Measurements from ENCODE around the gene MYO1E.
A peak's percentile ranks its signal among the peaks of the same experiment; 100 is the strongest.
"Not testable (repeated sequence)": the region's sequence is repeated elsewhere in the genome, so short reads cannot be mapped to it uniquely, and the experiment has no call there.

Gene MYO1E

DNA sequence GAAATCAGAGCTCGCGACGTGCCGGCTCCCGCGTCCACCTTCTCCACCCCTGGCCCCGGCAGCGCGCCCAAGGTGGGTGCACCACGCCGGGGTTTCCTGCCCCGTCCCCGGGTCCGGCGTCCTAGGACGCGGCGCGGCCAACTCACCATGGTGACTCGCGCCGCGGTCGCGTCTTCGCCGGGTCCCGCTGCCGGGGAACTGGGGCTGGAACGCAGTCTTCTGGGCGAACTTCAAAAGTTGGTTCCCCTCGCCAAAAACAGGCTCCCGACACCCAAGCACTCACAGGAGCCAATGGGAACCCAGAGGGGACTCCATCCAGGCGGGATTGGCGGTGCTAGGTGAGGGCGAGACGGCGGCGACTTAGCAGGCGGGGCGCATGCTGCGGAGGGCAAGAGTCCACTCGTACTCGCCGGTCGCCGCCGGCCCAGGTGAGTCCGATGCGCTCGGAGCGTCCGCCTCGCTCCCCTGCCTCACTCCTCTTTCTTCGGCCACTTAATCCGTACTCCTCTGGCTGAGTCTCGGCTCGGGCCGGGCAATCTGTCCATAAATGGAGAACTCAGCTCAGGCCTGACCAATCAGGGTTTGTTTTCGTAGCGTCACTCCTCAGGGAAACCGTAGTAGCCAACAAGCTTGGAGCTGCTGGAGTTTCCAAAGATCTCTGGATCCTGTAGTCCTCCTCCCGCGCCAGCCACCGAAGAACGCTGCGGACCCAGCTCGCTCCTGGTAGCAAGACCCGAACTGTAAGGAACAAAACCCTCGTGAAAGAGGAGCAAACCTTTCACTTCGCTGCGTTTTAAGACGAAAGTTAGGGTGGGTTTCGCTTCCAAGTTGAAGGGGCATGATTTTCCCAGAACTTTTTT, at the start of gene MYO1E:
Gene MYO1E, minus strand, starts transcription at position 520 of the 860 bp plus-strand sequence. Its CDS starts 371 bp downstream, at position 149.
- DNase-seq (ENCODE audit: low read depth, low spot score), result peak; percentile 82

DNA sequence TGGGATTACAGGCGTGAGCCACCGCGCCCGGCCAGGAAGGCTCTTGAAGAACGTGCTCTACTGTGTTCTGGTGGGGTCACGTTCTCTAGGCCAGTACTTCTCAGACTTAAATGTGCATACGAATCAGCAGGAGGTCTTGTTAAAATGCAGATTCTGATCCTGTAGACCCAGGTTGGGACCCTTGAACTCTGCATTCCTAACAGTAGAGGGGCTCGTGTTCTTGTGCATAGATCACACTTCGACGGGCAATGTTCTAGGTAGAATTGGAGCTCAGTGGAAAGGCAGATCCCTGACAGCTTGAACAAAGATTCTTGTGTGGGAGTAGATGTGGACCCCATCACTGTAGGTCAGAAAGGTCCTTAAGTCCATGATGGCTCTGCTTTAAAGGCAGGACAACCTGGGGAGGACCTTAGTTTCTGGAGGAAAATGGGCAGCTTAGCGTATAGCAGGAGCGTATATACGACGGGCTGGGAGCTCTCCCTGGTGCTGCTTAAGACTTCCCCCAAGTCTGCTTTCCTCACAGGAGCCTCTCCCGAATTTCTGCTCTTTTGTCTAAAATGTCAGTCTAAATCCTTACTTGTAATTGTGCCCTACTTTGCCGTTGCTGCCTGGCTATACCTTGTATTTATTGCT, 48.4 kb upstream of the MYO1E start:
- no peak for DNase-seq (ENCODE audit: low read depth, low spot score)

DNA sequence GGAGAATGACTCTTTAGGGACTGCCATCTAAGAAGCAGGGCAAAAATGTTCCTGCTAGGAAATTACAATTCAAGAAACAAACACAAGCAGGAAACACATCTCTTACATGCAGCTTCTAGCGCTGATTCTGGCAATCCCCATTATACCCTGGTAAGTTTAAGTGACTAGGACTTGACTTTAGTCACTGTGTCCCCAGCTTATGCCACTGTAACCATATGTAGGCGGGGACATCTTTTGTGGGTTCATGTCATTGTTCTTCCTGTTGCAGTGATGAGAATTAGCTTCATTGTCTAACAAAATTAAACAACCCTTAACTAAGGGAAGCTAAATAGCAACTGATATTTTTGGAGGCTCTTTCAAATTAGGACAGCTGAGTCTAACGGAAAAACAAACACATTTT, 47.4 kb upstream of the MYO1E start:
- no peak for DNase-seq (ENCODE audit: low read depth, low spot score)

DNA sequence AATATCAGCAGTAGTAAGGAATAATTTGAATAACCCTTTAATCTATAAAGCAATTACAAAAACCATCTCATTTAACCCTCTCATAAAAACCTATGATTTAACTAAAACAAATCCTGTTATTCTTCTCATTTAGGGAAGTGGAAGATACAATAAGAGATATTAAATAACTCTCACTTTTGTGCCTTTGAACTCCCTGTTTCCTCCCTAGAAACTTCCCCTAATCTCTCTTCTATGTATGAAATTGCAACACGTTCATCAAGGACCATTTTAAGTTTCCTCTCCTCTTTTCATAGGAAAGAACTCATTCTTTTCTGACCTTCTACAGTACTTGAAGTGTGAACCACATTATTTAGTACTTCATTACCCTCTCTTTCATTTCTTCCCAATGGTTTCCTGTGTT, 46.5 kb upstream of the MYO1E start:
- no peak for DNase-seq (ENCODE audit: low read depth, low spot score)

DNA sequence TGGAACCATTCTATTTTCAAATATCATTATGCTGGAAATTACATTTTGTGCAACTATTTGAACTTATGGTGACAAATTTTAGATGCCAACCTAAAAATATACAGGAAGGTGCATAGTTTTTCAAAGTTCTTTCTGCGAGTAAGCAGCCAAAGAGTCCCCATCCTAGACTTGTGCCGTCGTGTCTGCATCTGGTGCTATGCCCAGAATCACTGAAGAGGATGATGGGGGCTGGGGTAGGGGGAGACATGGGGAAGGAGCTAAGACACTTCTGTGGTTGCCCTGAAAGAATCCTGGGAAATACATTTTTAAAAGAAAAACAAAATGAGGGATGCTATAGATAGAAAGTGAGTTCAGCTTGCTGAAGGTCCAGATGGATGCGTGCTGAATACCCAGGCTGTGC, 44.1 kb upstream of the MYO1E start:
- DNase-seq (ENCODE audit: low read depth, low spot score), result no peak

DNA sequence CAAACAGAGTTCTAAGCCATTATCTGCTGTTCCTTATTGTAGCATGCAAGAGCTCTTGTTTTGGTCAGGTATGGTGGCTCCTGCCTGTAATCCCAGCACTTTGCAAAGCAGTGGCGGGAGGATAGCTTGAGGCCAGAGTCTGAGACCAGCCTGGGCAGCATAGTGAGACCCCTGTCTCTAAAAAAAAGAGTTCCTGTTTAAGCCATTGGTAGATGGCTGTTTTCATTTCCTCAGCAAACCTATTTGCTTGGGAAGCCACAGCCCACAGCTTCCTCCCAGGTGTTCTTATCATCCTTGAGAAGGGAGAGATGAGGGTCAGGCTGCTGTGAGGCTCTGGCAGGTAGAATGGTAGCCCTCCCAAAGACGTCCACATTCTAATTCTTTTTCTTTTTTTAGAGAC, 40.9 kb upstream of the MYO1E start:
- no peak for DNase-seq (ENCODE audit: low read depth, low spot score)

DNA sequence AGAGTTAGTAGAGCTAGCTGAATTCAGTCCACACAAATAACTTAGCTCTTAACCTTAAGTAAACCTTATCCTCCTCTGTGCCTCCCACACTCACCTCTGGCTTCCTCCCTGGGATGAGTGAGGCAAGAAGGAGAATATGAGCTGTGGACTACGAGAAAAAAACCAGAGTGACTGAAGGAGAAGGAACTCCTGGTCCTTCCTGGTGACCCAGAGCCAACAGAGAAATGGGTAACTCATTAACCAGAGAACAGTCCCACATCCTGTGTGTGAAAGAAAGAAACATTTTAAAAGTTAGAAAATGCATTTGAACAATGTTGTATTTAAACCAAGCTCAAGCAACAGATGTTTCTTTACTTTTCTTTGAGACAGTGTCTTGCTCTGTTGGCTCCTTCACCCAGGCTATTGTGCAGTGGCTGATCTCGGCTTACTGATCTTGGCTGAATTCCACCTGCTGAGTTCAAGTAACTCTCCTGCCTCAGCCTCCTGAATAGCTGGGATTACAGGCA, 37.8 kb upstream of the MYO1E start:
- DNase-seq (ENCODE audit: low read depth, low spot score), result no peak

DNA sequence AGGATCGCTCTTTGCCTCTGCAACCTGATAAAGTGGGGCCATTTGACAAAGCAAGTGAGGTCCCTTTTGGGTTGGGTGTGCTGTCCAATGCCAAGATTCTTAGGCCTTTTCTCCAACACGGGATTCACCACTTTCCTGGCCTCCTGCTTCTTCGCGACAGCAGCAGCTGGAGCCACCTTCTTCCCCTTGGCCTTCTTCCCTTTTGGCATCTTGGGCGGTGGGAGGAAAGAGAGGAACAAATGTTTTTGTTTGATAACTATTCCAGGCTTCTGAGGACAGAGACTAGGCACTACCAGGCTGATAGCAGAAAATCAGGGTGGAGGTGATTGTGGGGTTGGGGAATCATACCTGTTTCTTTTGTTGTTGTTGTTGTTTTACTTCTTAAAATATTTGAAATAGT, 35.3 kb upstream of the MYO1E start:
- no peak for DNase-seq (ENCODE audit: low read depth, low spot score)

DNA sequence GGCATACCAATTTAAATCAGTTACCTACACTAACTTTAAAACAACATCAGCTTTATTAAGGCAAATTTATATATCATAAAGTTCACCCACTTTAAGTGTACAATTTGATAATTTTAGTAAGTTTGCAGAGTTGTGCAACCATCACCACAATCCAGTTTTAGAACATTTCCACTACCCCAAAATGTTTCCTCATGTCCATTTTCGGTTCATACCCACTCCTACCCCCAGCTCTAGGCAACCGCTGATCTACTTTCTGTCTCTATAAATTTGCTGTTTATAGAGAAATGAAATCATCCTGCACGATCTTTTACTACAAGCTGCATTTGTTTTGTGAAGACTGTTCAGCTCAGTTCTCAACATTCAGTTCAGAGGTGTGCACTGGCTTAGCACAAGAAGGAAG, 33.8 kb upstream of the MYO1E start:
- DNase-seq (ENCODE audit: low read depth, low spot score), result no peak

DNA sequence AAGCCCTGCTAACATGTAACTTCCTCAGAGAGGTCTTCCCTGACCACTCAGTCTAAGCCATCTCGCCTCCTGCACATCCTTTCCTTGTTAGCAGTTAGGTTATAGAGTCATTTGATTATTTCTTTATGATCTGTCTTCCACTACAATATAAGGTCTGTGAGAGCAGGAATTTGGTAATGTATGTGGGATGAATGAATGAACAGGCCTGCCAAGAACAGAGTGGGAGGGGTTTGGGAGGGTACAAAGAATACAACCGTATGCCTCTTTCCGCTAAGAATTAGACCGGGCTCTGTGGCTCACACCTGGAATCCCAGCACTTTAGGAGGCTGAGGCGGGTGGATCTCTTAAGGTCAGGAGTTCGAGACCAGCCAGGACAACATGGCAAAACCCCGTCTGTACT, 32.4 kb upstream of the MYO1E start:
- DNase-seq (ENCODE audit: low read depth, low spot score), result no peak

DNA sequence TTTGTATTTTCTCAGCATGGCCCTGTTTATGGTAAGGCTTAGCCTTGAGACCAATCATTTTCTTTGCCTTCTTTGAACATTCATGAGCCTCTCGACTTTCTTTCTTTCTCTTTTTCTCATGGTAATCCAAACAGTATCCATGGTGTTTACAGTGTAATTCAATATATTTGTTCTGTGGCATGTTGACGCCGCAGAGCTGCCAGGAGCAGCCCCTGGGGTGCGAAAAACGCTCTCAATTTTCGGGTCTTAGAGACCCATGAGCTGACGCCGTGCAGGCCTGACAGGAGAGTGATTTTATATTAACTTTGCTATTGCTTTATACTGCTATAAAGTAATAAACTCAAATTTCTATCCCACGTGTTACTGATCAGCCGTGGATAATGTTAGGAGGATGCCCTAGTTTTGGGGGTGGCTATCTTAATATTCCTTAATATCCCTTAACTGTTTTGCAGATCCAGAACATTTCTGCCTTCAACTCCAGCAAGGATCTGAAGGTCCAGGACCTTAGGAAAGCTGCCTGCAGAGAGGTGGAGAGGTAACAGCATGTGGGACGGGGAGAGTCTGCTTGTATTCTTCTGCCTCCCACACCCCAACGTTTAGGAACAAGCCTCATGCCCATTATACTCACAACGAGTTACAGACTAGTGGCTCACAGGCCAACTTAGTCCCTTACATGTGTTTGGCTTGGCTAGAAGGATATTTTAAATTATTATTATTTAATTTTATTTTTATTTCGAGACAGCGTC, 29.3 kb upstream of the MYO1E start:
- no peak for DNase-seq (ENCODE audit: low read depth, low spot score)

DNA sequence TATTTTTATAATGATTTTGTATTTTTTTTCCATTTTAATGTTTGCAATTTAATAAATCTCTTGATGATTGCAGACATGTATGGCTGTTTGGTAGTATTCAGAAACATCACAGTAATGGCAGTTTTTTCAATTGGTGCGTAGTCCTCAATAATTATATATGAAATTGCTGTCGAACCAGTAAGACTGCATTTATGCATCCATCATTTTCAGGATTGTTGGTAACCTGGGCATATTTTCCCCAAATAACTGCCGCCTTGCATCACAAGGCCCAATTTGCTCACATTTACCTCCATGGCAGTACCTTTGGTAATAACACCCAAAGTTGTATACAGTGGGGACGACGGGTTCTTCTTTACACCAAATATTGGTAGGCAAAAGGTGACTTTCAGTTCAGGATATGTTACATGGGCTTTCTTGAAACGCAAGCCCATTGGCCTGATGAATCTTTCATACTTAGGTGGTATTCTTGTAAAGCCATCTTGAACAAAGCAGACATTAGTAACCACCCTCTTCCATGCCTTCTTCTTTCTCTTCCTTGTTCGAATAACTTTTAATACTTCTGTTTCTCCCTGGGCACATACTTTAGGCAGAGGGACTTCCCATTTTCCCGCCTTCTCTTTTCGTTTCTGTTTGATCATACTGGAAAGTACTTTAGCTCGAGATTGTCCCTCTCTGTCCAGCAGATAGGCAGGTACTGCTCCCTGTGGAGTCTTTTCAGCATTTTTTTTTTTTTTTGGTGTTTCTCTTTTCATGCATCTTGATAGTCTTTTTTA, 28.6 kb upstream of the MYO1E start:
- not testable (repeated sequence) for DNase-seq (ENCODE audit: low read depth, low spot score)

DNA sequence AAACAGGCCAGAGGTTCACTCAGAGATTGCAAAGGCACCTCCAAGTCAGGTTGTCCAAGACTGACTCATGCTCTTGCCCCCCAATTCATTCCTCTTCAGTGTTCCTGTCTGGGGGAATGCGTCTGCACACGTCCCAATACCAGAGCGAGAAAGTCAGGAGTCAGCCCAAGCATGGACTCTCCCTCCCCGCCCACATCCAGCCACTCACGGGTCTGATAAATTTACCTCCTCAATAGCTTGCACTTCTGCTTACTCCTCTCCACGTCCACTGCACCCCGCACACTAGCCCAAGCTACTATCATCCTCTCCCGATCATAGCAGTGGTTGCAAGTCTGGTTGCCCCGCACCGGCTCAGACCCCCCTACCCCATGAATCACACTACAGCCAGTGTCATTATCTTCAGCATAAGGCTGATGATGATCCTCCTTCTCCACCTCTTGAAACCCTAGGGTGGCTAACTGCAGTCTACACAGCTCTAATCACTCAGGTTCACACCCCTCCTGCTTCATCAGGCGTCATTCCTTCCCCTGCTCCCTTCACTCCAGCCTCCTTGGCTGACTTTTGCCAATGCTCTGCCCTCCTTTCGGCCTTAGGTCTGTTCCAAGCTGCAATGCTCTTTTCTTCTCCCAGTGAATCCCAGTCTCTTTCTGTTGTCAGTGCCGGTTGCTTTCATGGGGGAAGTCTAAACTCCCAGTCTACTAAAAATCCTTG, 27.6 kb upstream of the MYO1E start:
- no peak for DNase-seq (ENCODE audit: low read depth, low spot score)

DNA sequence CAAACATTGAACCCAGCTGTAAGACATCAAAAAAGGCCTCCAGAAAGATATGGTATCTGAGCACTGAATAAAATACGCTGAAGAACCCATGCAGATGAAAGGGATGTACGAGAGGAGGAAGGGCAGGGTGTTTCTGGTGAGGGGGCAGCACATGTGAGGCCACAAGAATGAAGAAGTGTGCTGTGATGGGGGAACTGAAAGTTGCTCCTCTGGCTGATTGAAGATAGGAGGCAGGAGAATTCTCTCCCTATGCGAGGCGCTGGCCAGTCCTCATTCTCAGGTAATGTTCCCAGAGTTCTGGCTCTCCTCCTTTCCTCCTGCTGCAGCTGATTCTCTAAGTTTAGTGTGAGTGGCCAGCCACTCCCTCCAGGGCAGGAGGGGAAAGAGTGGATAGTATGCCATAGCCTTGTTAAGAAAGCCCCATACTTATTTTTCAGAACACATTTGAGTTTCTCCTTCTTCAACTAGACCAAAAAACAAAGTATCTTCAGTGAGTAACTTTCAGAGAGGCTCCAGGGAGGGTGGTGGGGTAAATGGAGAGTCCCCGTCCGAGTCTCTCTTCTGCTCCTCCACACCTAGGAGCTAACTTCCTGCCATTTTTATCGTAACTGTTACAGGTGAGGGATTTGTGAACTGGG, 26.9 kb upstream of the MYO1E start:
- no peak for DNase-seq (ENCODE audit: low read depth, low spot score)

DNA sequence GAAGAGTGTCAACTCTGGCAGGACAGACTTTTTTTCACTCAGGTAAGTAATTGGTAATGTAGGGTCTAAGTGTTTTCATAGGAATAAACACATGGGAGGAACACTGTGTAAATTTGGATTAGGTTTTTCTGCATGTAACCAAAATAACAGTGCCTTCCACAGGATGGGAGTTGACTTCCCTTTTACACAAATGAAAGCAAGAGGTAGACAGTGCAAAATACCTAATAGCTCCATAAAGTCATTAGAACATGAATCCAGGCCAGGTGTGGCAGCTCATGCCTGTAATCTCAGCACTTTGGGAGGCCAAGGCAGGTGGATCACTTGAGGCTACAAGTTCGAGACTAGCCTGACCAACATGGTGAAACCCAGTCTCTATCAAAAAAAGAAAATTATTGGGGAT, 25.5 kb upstream of the MYO1E start:
- DNase-seq (ENCODE audit: low read depth, low spot score), result no peak

DNA sequence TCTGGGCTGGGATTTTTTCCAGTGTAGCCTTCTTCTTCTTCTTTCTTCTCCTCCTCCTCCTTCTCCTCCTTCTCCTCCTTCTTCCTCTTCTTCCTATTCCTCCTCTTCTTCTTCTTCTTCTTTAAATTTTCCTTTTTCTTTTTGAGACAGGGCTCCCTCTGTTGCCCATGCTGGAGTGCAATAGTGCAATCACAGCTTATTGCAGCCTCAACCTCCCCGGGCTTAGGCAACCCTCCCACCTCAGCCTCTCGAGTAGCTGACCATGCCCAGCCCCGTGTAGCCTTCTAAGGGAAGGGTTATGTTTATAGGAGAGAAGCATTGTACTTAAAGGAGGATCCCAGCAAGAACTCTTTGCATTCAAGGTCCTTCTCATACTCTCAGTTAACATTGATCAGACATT, 24.0 kb upstream of the MYO1E start:
- DNase-seq (ENCODE audit: low read depth, low spot score), result no peak

DNA sequence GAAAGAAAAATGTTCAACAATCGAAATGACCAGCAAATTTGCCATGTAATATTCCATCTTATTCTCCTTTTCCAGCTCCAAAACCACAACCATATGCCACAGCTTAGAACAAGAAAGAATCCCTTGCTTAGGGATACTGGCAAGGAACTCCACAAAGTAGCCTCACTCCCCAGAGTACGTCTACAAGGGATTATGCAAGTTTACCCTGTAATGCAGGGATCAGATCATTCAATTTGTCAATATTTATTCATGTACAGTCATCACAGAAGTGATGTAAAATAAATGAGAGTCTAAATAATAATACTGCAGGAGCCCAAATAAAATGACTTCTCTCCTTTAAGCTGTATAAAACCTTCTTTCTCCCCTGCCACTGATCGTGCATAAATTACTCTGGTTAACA, 23.5 kb upstream of the MYO1E start:
- no peak for DNase-seq (ENCODE audit: low read depth, low spot score)

DNA sequence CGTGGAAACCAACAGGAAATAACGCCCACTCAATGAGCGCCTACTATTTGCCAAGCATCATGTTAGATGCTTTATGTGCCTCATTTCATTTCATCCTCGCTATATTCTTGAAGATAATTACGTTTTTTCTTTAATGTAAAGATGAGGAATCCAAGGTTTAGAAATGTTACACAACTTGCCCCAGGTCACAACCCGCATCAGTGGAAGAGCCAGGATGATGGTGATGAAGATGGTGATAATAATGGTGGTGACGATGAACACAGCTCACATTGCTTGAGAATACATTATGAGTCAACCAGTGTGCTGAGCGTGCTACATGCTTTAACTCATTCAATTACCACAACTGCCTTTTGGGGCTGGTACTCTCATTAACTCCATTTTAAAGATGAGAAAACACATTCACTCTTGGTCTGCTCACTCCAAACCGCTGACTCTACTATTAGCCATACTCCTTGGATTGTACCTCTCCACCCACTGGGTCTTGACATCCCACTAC, 21.5 kb upstream of the MYO1E start:
- no peak for DNase-seq (ENCODE audit: low read depth, low spot score)

DNA sequence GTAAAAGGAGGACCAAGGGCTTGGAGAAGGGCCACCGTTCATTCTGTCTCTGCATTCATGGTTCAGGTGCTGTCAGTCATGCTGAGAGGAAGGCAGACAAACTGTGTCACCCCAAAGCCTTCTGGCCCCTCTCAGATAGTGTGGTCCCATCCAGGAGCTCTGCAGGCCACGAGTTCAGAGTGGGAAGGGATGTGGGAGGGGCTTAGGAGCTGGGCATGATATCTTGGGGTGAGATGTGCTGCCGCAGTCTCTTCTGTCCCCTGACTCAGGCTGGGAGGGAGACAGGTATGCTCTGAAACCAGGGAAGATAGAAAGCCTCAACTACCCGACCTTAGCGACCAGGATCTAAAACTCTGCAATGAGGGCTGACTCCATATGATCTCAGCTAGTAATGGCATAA, 19.6 kb upstream of the MYO1E start:
- DNase-seq (ENCODE audit: low read depth, low spot score), result no peak

DNA sequence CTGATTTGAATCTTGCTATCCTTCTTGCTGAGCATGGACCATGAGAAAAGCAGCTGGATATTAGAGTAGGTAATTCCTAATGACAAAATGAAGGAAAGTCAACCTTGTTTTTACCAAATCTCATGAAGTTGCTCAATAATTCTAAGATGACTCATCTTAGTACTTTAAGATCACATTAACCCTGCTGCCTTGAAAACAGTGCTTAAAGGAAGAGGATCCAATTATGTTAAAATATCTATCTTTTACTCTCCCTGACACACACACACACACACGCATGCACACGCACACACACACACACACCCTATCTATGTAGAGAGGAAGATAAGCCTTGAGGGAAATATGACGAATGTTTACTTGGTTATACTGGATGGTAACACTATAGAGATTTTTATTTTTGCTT, 16.0 kb upstream of the MYO1E start:
- DNase-seq (ENCODE audit: low read depth, low spot score), result no peak

Data from brain pericyte (primary cell).